Astrocyte (in vitro differentiated cells and primary cell): ENCODE results near the gene FAM47E. TPM values are rescaled to one million over a fixed set of nuclear protein-coding genes. Genes with fewer than 3 reads are reported as not detected.

ENCODE experiments used
- DNase-seq: peaks from one replicate; pipeline ENCODE4 v3.0.0-alpha.2; 2010; ENCODE audit warnings: low read depth
- FAIRE-seq: peaks from 2 replicates; lab custom pipeline; 2011; peaks lifted over from hg19 to GRCh38; lab: Jason Lieb, UNC
- H2AFZ ChIP-seq: 2 replicates; pipeline ENCODE4 v1.6.0; 2012; ENCODE audit warnings: low read depth, low read length, inconsistent platforms
- H3K27ac ChIP-seq: 2 replicates; pipeline ENCODE4 v1.5.1; 2011; ENCODE audit warnings: low read depth, low read length, inconsistent platforms
- H3K27me3 ChIP-seq: 2 replicates; pipeline ENCODE4 v1.6.0; 2011; ENCODE audit warnings: low read length, inconsistent platforms; ENCODE audit not compliant: insufficient read depth
- H3K36me3 ChIP-seq: 2 replicates; pipeline ENCODE4 v1.5.1; 2011; ENCODE audit warnings: low read length, inconsistent platforms; ENCODE audit not compliant: insufficient read depth
- H3K4me1 ChIP-seq: 2 replicates; pipeline ENCODE4 v1.5.1; 2011; ENCODE audit warnings: low read length, inconsistent platforms; ENCODE audit not compliant: insufficient read depth
- H3K4me2 ChIP-seq: 2 replicates; pipeline ENCODE4 v1.6.0; 2012; ENCODE audit warnings: low read length, inconsistent platforms
- H3K4me3 ChIP-seq: 2 replicates; pipeline ENCODE4 v1.5.1; 2011; ENCODE audit warnings: low read depth, mild to moderate bottlenecking, low read length, inconsistent platforms; ENCODE audit not compliant: insufficient read depth
- H3K79me2 ChIP-seq: 2 replicates; pipeline ENCODE4 v1.6.0; 2012; ENCODE audit warnings: mild to moderate bottlenecking, low read length, inconsistent platforms; ENCODE audit not compliant: insufficient read depth
- H3K9ac ChIP-seq: 2 replicates; pipeline ENCODE4 v1.6.0; 2012; ENCODE audit warnings: mild to moderate bottlenecking, low read length, inconsistent platforms
- H3K9me3 ChIP-seq: 2 replicates; pipeline ENCODE4 v1.5.1; 2012; ENCODE audit warnings: low read depth, mild to moderate bottlenecking, low read length, inconsistent platforms; ENCODE audit not compliant: insufficient read depth
- H4K20me1 ChIP-seq: 2 replicates; pipeline ENCODE4 v1.6.0; 2012; ENCODE audit warnings: low read length, inconsistent platforms; ENCODE audit not compliant: insufficient read depth
- H3K27ac Mint-ChIP-seq: one replicate; pipeline ENCODE4 v1.8.0; 2021; ENCODE audit warnings: mild to moderate bottlenecking, mixed read lengths; ENCODE audit not compliant: unreplicated experiment
- H3K27me3 Mint-ChIP-seq: one replicate; pipeline ENCODE4 v1.8.0; 2021; ENCODE audit warnings: low read depth, mixed read lengths; ENCODE audit not compliant: unreplicated experiment
- H3K36me3 Mint-ChIP-seq: one replicate; pipeline ENCODE4 v1.8.0; 2021; ENCODE audit warnings: low read depth, mixed read lengths; ENCODE audit not compliant: unreplicated experiment
- H3K4me1 Mint-ChIP-seq: one replicate; pipeline ENCODE4 v1.8.0; 2021; ENCODE audit warnings: low read depth, mixed read lengths; ENCODE audit not compliant: unreplicated experiment
- H3K4me3 Mint-ChIP-seq: one replicate; pipeline ENCODE4 v1.8.0; 2021; ENCODE audit warnings: mild to moderate bottlenecking, moderate library complexity, mixed read lengths; ENCODE audit not compliant: unreplicated experiment
- H3K9me3 Mint-ChIP-seq: one replicate; pipeline ENCODE4 v1.8.0; 2021; ENCODE audit warnings: mild to moderate bottlenecking, mixed read lengths; ENCODE audit not compliant: unreplicated experiment
- CTCF ChIP-seq: IDR thresholded peaks from 2 replicates; pipeline ENCODE4 v1.5.1; 2011; ENCODE audit warnings: low read depth, mild to moderate bottlenecking, inconsistent platforms, low read length, moderate library complexity; ENCODE audit not compliant: insufficient read depth
- EZH2 ChIP-seq: IDR thresholded peaks from 2 replicates; pipeline ENCODE4 v1.6.1; 2012; ENCODE audit warnings: mild to moderate bottlenecking, low read length, inconsistent platforms; ENCODE audit not compliant: insufficient read depth
- total RNA-seq: library from RNA; stranded (reverse); gene quantifications from 2 replicates; pipeline ENCODE4 v1.2.1, GENCODE V29; 2021

FAM47E gene
- total RNA-seq, 1 donor from 2014 or later: 0.54 TPM

GRCh38 chr4:76305971-76306881, 54.7 kb downstream of the FAM47E start, which contains the start of gene STBD1:
Gene STBD1, plus strand, starts transcription at chr4:76306733. Its CDS starts 37 bp downstream, at chr4:76306770.
- DNase-seq (peak; percentile 60), FAIRE-seq (no peak)
- Histone ChIP-seq H3K9me3 (no peaks in the 10 kb centered on the region), H3K4me3 (peak within 1 kb of the TSS; percentile 86), H3K9ac (peak within 1 kb of the TSS; percentile 83), H3K4me1 (peaks cover 15% of the 10 kb centered on the region), H3K79me2 (peaks cover 4% of the 10 kb centered on the region), H3K27ac (peak within 1 kb of the TSS; percentile 43), H3K27me3 (no peaks in the 10 kb centered on the region), H2AFZ (peak within 1 kb of the TSS; percentile 95), H3K36me3 (no peaks in the 10 kb centered on the region), H3K4me2 (peak within 1 kb of the TSS; percentile 95), H4K20me1 (no peaks in the 10 kb centered on the region)
- Mint-ChIP-seq H3K9me3 (no peaks in the 10 kb centered on the region), H3K36me3 (peaks cover 14% of the 10 kb centered on the region), H3K4me3 (peak within 1 kb of the TSS; percentile 92), H3K4me1 (peaks cover 27% of the 10 kb centered on the region), H3K27me3 (no peaks in the 10 kb centered on the region), H3K27ac (peak within 1 kb of the TSS; percentile 72)
- TF ChIP-seq CTCF: no peak
- no peak for TF ChIP-seq EZH2

- Mint-ChIP-seq H3K4me3 (peak overlapping the region; percentile 92), H3K36me3 (peaks cover 14% of the 10 kb centered on the region), H3K4me1 (peaks cover 19% of the 10 kb centered on the region), H3K9me3 (no peaks in the 10 kb centered on the region), H3K27me3 (no peaks in the 10 kb centered on the region), H3K27ac (peak overlapping the region; percentile 69)
- Histone ChIP-seq H3K4me1 (peaks cover 7% of the 10 kb centered on the region), H3K27ac (no peak overlapping the region), H3K9me3 (no peaks in the 10 kb centered on the region), H3K36me3 (no peaks in the 10 kb centered on the region), H3K79me2 (peaks cover 4% of the 10 kb centered on the region), H3K27me3 (no peaks in the 10 kb centered on the region), H3K4me3 (peak overlapping the region; percentile 86), H3K9ac (peak overlapping the region; percentile 83), H2AFZ (peak overlapping the region; percentile 95), H4K20me1 (no peaks in the 10 kb centered on the region), H3K4me2 (peak overlapping the region; percentile 95)
- FAIRE-seq: no peak
- peak; percentile 33 for DNase-seq
- TF ChIP-seq CTCF (no peak), EZH2 (no peak)
Observed at GRCh38 chr4:76306882-76307659, 55.5 kb downstream of the FAM47E start.
